Breast epithelium (tissue), 3 donors: ENCODE data around the gene SDCCAG8.

Experiments used
- POLR2A ChIP-seq: fragments of 450-650 bp; IDR thresholded peaks from one replicate; pipeline ENCODE4 v1.6.1; 2016; ENCODE audit warnings: antibody characterized with exemption, mild to moderate bottlenecking, moderate library complexity
- POLR2AphosphoS5 ChIP-seq, 3 donors: sonication (generic); formaldehyde crosslinking; IDR thresholded peaks; one replicate each; pipeline ENCODE4 v1.6.1; 2017; ENCODE audit warnings: antibody characterized with exemption in 3 of 3
- TF ChIP-seq, protein P1 (sequence below), 3 donors: fragments of 450-650 bp; IDR thresholded peaks; one replicate each; pipeline ENCODE4 v1.5.1; 2016 to 2017; ENCODE audit warnings: antibody characterized with exemption in 3 of 3, mild to moderate bottlenecking in 3 of 3, moderate library complexity in 3 of 3

DNA sequence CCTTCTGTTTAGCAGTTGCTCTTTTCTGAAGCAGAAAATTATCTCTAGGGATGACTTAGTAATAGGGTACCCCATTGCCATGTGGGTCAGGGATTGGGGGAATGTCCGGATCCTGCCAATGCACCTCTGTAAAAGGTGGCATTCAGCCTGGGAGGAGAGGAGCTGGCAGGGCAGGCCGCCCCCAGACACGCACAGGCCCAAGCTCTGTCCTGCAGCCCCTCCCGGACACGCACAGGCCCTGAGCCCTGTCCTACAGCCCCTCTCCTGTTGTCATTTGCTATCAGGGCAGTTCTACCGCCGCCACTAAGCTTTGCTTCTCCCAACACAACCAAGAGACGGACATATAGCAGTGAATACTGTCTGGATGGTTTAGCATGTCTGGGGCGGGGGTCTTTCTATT lies 219.1 kb downstream of the SDCCAG8 start:
- TF ChIP-seq POLR2A, result no peak
- TF ChIP-seq, protein P1, sequence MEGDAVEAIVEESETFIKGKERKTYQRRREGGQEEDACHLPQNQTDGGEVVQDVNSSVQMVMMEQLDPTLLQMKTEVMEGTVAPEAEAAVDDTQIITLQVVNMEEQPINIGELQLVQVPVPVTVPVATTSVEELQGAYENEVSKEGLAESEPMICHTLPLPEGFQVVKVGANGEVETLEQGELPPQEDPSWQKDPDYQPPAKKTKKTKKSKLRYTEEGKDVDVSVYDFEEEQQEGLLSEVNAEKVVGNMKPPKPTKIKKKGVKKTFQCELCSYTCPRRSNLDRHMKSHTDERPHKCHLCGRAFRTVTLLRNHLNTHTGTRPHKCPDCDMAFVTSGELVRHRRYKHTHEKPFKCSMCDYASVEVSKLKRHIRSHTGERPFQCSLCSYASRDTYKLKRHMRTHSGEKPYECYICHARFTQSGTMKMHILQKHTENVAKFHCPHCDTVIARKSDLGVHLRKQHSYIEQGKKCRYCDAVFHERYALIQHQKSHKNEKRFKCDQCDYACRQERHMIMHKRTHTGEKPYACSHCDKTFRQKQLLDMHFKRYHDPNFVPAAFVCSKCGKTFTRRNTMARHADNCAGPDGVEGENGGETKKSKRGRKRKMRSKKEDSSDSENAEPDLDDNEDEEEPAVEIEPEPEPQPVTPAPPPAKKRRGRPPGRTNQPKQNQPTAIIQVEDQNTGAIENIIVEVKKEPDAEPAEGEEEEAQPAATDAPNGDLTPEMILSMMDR (IDR thresholded peaks at IDR 0.05), result no peak
- TF ChIP-seq POLR2AphosphoS5 (IDR thresholded peaks at IDR 0.05), result no peak
